Measurements from ENCODE around the gene EPHA1.

EPHA1 gene

DNA sequence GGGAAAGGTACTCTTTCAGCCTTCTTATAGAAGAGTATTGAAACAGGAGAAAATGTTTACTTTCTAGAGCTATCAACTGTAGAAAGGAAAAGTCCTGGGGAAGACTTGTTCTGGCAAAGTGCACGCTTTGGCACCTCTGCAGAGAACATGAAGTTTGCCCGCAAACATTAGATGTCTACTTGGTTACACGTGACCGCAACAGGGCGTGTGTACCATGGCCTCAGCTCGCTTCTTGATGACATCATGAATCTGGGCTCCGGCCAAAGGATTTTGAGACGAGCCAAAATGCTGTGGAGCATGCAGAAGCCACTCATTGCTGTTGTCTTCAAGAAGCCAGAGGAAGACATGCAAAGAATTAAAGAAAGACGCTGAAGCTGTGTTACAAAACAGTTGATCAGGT is 26.0 kb upstream of the EPHA1 start:
- Histone ChIP-seq H3K9me3 (ENCODE audit: control insufficient read depth, insufficient read depth, low read depth, low read length) (no peaks in the 10 kb centered on the region), H3K36me3 (ENCODE audit: control insufficient read depth in 2 of 2, insufficient read depth in 1 of 2, low read length in 2 of 2) (no peaks in the 10 kb centered on the region), H3K4me1 (ENCODE audit: control insufficient read depth, insufficient read depth, low read length) (no peaks in the 10 kb centered on the region), H3K4me3 (ENCODE audit: low read depth, low read length) (no peak overlapping the region), H3K27ac (ENCODE audit: extremely low read depth, low read depth, low read length) (no peak overlapping the region)
- TF ChIP-seq ZBTB1 (tag by site-specific recombination; IDR thresholded peaks at IDR 0.05), result no peak
- TF ChIP-seq, protein P1, sequence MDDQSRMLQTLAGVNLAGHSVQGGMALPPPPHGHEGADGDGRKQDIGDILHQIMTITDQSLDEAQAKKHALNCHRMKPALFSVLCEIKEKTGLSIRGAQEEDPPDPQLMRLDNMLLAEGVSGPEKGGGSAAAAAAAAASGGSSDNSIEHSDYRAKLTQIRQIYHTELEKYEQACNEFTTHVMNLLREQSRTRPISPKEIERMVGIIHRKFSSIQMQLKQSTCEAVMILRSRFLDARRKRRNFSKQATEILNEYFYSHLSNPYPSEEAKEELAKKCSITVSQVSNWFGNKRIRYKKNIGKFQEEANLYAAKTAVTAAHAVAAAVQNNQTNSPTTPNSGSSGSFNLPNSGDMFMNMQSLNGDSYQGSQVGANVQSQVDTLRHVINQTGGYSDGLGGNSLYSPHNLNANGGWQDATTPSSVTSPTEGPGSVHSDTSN (CRISPR knock-in tag; IDR thresholded peaks at IDR 0.05), result no peak
- TF ChIP-seq, protein P2, sequence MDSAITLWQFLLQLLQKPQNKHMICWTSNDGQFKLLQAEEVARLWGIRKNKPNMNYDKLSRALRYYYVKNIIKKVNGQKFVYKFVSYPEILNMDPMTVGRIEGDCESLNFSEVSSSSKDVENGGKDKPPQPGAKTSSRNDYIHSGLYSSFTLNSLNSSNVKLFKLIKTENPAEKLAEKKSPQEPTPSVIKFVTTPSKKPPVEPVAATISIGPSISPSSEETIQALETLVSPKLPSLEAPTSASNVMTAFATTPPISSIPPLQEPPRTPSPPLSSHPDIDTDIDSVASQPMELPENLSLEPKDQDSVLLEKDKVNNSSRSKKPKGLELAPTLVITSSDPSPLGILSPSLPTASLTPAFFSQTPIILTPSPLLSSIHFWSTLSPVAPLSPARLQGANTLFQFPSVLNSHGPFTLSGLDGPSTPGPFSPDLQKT (IDR thresholded peaks at IDR 0.05; ENCODE audit: borderline replicate concordance, low read depth, low read length), result no peak
- no peak for TF ChIP-seq ZNF768 (tag by site-specific recombination; IDR thresholded peaks at IDR 0.05)
- no peak for TF ChIP-seq ZNF174 (tag by site-specific recombination; IDR thresholded peaks at IDR 0.05)
- TF ChIP-seq ZNF19 (tag by site-specific recombination; IDR thresholded peaks at IDR 0.05; ENCODE audit: low read depth), result no peak
- no peak for TF ChIP-seq ZNF830 (tag by site-specific recombination; IDR thresholded peaks at IDR 0.05; ENCODE audit: low read depth)
- TF ChIP-seq, protein P3, sequence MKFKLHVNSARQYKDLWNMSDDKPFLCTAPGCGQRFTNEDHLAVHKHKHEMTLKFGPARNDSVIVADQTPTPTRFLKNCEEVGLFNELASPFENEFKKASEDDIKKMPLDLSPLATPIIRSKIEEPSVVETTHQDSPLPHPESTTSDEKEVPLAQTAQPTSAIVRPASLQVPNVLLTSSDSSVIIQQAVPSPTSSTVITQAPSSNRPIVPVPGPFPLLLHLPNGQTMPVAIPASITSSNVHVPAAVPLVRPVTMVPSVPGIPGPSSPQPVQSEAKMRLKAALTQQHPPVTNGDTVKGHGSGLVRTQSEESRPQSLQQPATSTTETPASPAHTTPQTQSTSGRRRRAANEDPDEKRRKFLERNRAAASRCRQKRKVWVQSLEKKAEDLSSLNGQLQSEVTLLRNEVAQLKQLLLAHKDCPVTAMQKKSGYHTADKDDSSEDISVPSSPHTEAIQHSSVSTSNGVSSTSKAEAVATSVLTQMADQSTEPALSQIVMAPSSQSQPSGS (tag by site-specific recombination; IDR thresholded peaks at IDR 0.05; ENCODE audit: low read depth), result peak; percentile 71
- POLR2A ChIA-PET, result no interaction called here
- CTCF ChIA-PET, result interaction anchor here (1.0 to 1.3 kb wide), 2 partner anchors 13 to 194 kb away, joined by 3 to 5 read pairs; no protein-coding TSS in a partner anchor

DNA sequence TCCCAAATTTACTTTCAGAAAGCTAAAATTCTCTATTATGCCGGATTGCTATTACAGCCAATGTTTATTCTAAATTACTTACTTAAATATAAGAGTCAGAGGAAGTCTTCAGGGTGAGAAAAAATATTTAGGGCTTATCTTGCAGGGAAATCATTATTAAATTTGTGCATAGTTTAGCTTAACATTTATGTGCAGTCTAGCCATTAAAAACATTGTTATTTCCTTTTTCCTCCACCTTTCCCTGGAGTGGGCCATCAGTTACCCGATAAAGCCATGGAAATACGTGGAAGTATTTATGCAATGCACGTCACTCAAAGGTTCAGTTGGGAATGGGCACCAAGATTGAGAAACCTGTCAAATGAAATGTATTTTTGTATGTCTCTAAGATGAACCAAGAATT is 25.1 kb upstream of the EPHA1 start:
- Histone ChIP-seq H3K9me3 (ENCODE audit: control insufficient read depth, insufficient read depth, low read depth, low read length) (no peaks in the 10 kb centered on the region), H3K27ac (ENCODE audit: extremely low read depth, low read depth, low read length) (no peak overlapping the region), H3K4me1 (ENCODE audit: control insufficient read depth, insufficient read depth, low read length) (no peaks in the 10 kb centered on the region), H3K4me3 (ENCODE audit: low read depth, low read length) (no peak overlapping the region), H3K36me3 (ENCODE audit: control insufficient read depth in 2 of 2, insufficient read depth in 1 of 2, low read length in 2 of 2) (no peaks in the 10 kb centered on the region)
- CTCF ChIA-PET, result interaction anchor here (1.0 to 1.3 kb wide), 3 partner anchors 14 to 193 kb away, joined by 3 to 5 read pairs (median 4); no protein-coding TSS in a partner anchor
- POLR2A ChIA-PET, result no interaction called here
- no peak for TF ChIP-seq ZSCAN16 (tag by site-specific recombination; IDR thresholded peaks at IDR 0.05)
- TF ChIP-seq KLF8 (tag by site-specific recombination; IDR thresholded peaks at IDR 0.05), result no peak
- TF ChIP-seq ZNF843 (tag by site-specific recombination; IDR thresholded peaks at IDR 0.05), result no peak
- no peak for TF ChIP-seq GLI2 (tag by site-specific recombination; IDR thresholded peaks at IDR 0.05; ENCODE audit: borderline replicate concordance, low read depth)
- no peak for TF ChIP-seq ZNF654 (tag by site-specific recombination; IDR thresholded peaks at IDR 0.05; ENCODE audit: low read depth)
- TF ChIP-seq, protein P4, sequence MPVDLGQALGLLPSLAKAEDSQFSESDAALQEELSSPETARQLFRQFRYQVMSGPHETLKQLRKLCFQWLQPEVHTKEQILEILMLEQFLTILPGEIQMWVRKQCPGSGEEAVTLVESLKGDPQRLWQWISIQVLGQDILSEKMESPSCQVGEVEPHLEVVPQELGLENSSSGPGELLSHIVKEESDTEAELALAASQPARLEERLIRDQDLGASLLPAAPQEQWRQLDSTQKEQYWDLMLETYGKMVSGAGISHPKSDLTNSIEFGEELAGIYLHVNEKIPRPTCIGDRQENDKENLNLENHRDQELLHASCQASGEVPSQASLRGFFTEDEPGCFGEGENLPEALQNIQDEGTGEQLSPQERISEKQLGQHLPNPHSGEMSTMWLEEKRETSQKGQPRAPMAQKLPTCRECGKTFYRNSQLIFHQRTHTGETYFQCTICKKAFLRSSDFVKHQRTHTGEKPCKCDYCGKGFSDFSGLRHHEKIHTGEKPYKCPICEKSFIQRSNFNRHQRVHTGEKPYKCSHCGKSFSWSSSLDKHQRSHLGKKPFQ (tag by site-specific recombination; IDR thresholded peaks at IDR 0.05), result no peak
- no peak for TF ChIP-seq ZNF175 (tag by site-specific recombination; IDR thresholded peaks at IDR 0.05)
- TF ChIP-seq GFI1B (tag by site-specific recombination; IDR thresholded peaks at IDR 0.05), result no peak
- no peak for TF ChIP-seq ZFP69B (tag by site-specific recombination; IDR thresholded peaks at IDR 0.05)
- TF ChIP-seq ZNF792 (tag by site-specific recombination; IDR thresholded peaks at IDR 0.05), result no peak
- TF ChIP-seq ZNF776 (tag by site-specific recombination; IDR thresholded peaks at IDR 0.05; ENCODE audit: borderline replicate concordance), result no peak
- TF ChIP-seq ZBTB1 (tag by site-specific recombination; IDR thresholded peaks at IDR 0.05), result no peak
- TF ChIP-seq, protein P5, sequence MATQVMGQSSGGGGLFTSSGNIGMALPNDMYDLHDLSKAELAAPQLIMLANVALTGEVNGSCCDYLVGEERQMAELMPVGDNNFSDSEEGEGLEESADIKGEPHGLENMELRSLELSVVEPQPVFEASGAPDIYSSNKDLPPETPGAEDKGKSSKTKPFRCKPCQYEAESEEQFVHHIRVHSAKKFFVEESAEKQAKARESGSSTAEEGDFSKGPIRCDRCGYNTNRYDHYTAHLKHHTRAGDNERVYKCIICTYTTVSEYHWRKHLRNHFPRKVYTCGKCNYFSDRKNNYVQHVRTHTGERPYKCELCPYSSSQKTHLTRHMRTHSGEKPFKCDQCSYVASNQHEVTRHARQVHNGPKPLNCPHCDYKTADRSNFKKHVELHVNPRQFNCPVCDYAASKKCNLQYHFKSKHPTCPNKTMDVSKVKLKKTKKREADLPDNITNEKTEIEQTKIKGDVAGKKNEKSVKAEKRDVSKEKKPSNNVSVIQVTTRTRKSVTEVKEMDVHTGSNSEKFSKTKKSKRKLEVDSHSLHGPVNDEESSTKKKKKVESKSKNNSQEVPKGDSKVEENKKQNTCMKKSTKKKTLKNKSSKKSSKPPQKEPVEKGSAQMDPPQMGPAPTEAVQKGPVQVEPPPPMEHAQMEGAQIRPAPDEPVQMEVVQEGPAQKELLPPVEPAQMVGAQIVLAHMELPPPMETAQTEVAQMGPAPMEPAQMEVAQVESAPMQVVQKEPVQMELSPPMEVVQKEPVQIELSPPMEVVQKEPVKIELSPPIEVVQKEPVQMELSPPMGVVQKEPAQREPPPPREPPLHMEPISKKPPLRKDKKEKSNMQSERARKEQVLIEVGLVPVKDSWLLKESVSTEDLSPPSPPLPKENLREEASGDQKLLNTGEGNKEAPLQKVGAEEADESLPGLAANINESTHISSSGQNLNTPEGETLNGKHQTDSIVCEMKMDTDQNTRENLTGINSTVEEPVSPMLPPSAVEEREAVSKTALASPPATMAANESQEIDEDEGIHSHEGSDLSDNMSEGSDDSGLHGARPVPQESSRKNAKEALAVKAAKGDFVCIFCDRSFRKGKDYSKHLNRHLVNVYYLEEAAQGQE (tag by site-specific recombination; IDR thresholded peaks at IDR 0.05), result no peak
- no peak for TF ChIP-seq GLIS1 (tag by site-specific recombination; IDR thresholded peaks at IDR 0.05)
- no peak for TF ChIP-seq ZNF19 (tag by site-specific recombination; IDR thresholded peaks at IDR 0.05; ENCODE audit: low read depth)
- no peak for TF ChIP-seq SP2 (tag by site-specific recombination; IDR thresholded peaks at IDR 0.05)
- TF ChIP-seq ZBTB8A (tag by site-specific recombination; IDR thresholded peaks at IDR 0.05), result no peak
- no peak for TF ChIP-seq ZNF140 (tag by site-specific recombination; IDR thresholded peaks at IDR 0.05)
- no peak for TF ChIP-seq ZNF223 (tag by site-specific recombination; IDR thresholded peaks at IDR 0.05)

All from HEK293 (cell line).